ENCODE results near the gene RABL3. TPM values are rescaled to one million over a fixed set of nuclear protein-coding genes. Genes with fewer than 3 reads are reported as not detected.
"Not testable (repeated sequence)": the region's sequence is repeated elsewhere in the genome, so short reads cannot be mapped to it uniquely, and the experiment has no call there.

Gene RABL3
- total RNA-seq, 2 donors from 2014 or later = 16.9 to 22.3 TPM

GRCh38 chr3:120752865-120753264, 10.5 kb upstream of the RABL3 start:
- DNase-seq (ENCODE audit: low spot score) = no peak
- intact Hi-C loops (cut with DNase I) = no loop called here

GRCh38 chr3:120752230-120752629, 9.9 kb upstream of the RABL3 start:
- no peak for DNase-seq (ENCODE audit: low spot score)
- intact Hi-C loops (cut with DNase I) = no loop called here

- DNase-seq (ENCODE audit: low spot score) = no peak
- intact Hi-C loops (cut with DNase I) = no loop called here
Measured at GRCh38 chr3:120749843-120750242, 7.5 kb upstream of the RABL3 start.

- intact Hi-C loops (cut with DNase I) = no loop called here
- DNase-seq (ENCODE audit: low spot score) = no peak
Measured at GRCh38 chr3:120745466-120745865, 3.1 kb upstream of the RABL3 start.

- no peak for DNase-seq (ENCODE audit: low spot score)
- intact Hi-C loops (cut with DNase I) = loop anchor here in 1 of 2 donors (5.0 kb wide), 1 partner anchor 1246 kb away; the partner anchor contains the start of gene TIMMDC1
Measured at GRCh38 chr3:120743556-120744195, 1.4 kb upstream of the RABL3 start.

GRCh38 chr3:120742849-120743365, 591 bp upstream of the RABL3 start:
- intact Hi-C loops (cut with DNase I) = loop anchor here in 1 of 2 donors (5.0 kb wide), 1 partner anchor 1246 kb away; the partner anchor contains the start of gene TIMMDC1
- DNase-seq (ENCODE audit: low spot score) = peak; percentile 78

GRCh38 chr3:120741837-120742197, 499 bp downstream of the RABL3 start:
- DNase-seq (ENCODE audit: low spot score) = no peak
- intact Hi-C loops (cut with DNase I) = loop anchor here in 1 of 2 donors (5.0 kb wide), 1 partner anchor 1245 kb away; the partner anchor contains the start of gene TIMMDC1

GRCh38 chr3:120741320-120741719, 996 bp downstream of the RABL3 start:
- DNase-seq (ENCODE audit: low spot score) = no peak
- intact Hi-C loops (cut with DNase I) = loop anchor here in 1 of 2 donors (5.0 kb wide), 1 partner anchor 1244 kb away; the partner anchor contains the start of gene TIMMDC1

GRCh38 chr3:120738006-120738405, 4.3 kb downstream of the RABL3 start:
- intact Hi-C loops (cut with DNase I) = not testable (repeated sequence)
- peak; percentile 81 for DNase-seq (ENCODE audit: low spot score)

- intact Hi-C loops (cut with DNase I) = no loop called here
Measured at GRCh38 chr3:120730576-120731542, 11.5 kb downstream of the RABL3 start.

GRCh38 chr3:120726791-120727190, 15.5 kb downstream of the RABL3 start:
- no peak for DNase-seq (ENCODE audit: low spot score)
- intact Hi-C loops (cut with DNase I) = no loop called here

More at GRCh38 chr3:120730576-120731542, 11.5 kb downstream of the RABL3 start:
- DNase-seq (ENCODE audit: low spot score) = no peak

- intact Hi-C loops (cut with DNase I) = not testable (repeated sequence)
- DNase-seq (ENCODE audit: low spot score) = peak; percentile 83
Measured at GRCh38 chr3:120719167-120719834, 23.0 kb downstream of the RABL3 start.

GRCh38 chr3:120713262-120713661, 29.1 kb downstream of the RABL3 start:
- no peak for DNase-seq (ENCODE audit: low spot score)
- intact Hi-C loops (cut with DNase I) = no loop called here

- intact Hi-C loops (cut with DNase I) = no loop called here
Measured at GRCh38 chr3:120710369-120710768, 31.9 kb downstream of the RABL3 start.

GRCh38 chr3:120708408-120708807, 33.9 kb downstream of the RABL3 start:
- intact Hi-C loops (cut with DNase I) = no loop called here
- no peak for DNase-seq (ENCODE audit: low spot score)

More at GRCh38 chr3:120710369-120710768, 31.9 kb downstream of the RABL3 start:
- no peak for DNase-seq (ENCODE audit: low spot score)

- intact Hi-C loops (cut with DNase I) = no loop called here
Measured at GRCh38 chr3:120706950-120707349, 35.4 kb downstream of the RABL3 start.

GRCh38 chr3:120705884-120706582, 36.3 kb downstream of the RABL3 start:
- intact Hi-C loops (cut with DNase I) = no loop called here
- DNase-seq (ENCODE audit: low spot score) = no peak

More at GRCh38 chr3:120706950-120707349, 35.4 kb downstream of the RABL3 start:
- no peak for DNase-seq (ENCODE audit: low spot score)

GRCh38 chr3:120699333-120699732, 43.0 kb downstream of the RABL3 start:
- intact Hi-C loops (cut with DNase I) = no loop called here
- no peak for DNase-seq (ENCODE audit: low spot score)
